Endothelial cell of umbilical vein (primary cell): ENCODE data around the gene POU6F1. TPM values are rescaled to one million over a fixed set of nuclear protein-coding genes. Genes with fewer than 3 reads are reported as not detected.

Experiments
- BruUV-seq: library from RNA; stranded (reverse); fragments of 400-500 nt; replicated peaks from 2 replicates; lab custom pipeline; 2021; lab: Mats Ljungman, UMichigan
- CTCF ChIA-PET: fragments of 300-600, 350-600 bp; sonication (Branson Sonifier 250); formaldehyde crosslinking; loops from one replicate; lab custom pipeline; 2021; ENCODE audit warnings: antibody characterized with exemption, inconsistent platforms; lab: Charles Lee
- POLR2A ChIA-PET: fragments of 300-600, 350-600 bp; sonication (Branson Sonifier 250); formaldehyde crosslinking; loops from one replicate; lab custom pipeline; 2021; ENCODE audit warnings: antibody characterized with exemption, inconsistent platforms; lab: Charles Lee
- DNase-seq: peaks from one replicate; pipeline ENCODE4 v3.0.0-alpha.2; 2011; ENCODE audit warnings: low read depth, low spot score
- FAIRE-seq: peaks from 2 replicates; lab custom pipeline; 2011; peaks lifted over from hg19 to GRCh38; lab: Jason Lieb, UNC
- H2AFZ ChIP-seq: 2 replicates; pipeline ENCODE4 v1.6.0; 2012; ENCODE audit warnings: low read depth, low read length, control low read depth, inconsistent platforms
- H3K27ac ChIP-seq: 2 replicates; pipeline ENCODE4 v1.5.1; 2011; ENCODE audit warnings: low read depth, mild to moderate bottlenecking, control low read depth, low read length, moderate library complexity; ENCODE audit not compliant: insufficient read depth
- H3K27me3 ChIP-seq, 2 experiments: 2 replicates each; pipeline versions ENCODE4 v1.6.0 to v1.6.1; 2011; ENCODE audit warnings: low read length in 2 of 2, mixed read lengths in 1 of 2; ENCODE audit not compliant: control insufficient read depth in 2 of 2, insufficient read depth in 2 of 2
- H3K36me3 ChIP-seq, 2 experiments: 2 replicates in 1 of 2; 3 replicates in 1 of 2; pipeline ENCODE4 v1.5.1; 2011; ENCODE audit warnings: low read length in 2 of 2, mild to moderate bottlenecking in 1 of 2, moderate library complexity in 1 of 2; ENCODE audit not compliant: control insufficient read depth in 2 of 2, insufficient read depth in 2 of 2; ENCODE audit errors: extremely low read depth in 1 of 2
- H3K4me1 ChIP-seq: 3 replicates; pipeline ENCODE4 v1.5.1; 2011; ENCODE audit warnings: mild to moderate bottlenecking, low read length; ENCODE audit not compliant: control insufficient read depth, insufficient read depth; ENCODE audit errors: extremely low read depth
- H3K4me2 ChIP-seq: 2 replicates; pipeline ENCODE4 v1.6.1; 2011; ENCODE audit warnings: low read length, control low read depth, mixed read lengths; ENCODE audit not compliant: insufficient read depth
- H3K4me3 ChIP-seq, 3 experiments: fragments of 200-600 bp in 1 of 3; sonication (generic), shearing (Covaris generic) in 1 of 3; replicated peaks in 1 of 3; 2 replicates each; pipeline ENCODE4 v1.5.1; 2011 to 2016; ENCODE audit warnings: control low read depth in 3 of 3, low read length in 3 of 3, mild to moderate bottlenecking in 2 of 3, inconsistent platforms in 1 of 3, low read depth in 1 of 3, moderate library complexity in 1 of 3; ENCODE audit not compliant: insufficient read depth in 1 of 3
- H3K79me2 ChIP-seq: 2 replicates; pipeline ENCODE4 v1.6.0; 2012; ENCODE audit warnings: low read length, inconsistent platforms; ENCODE audit not compliant: control insufficient read depth, insufficient read depth
- H3K9ac ChIP-seq: replicated peaks from 2 replicates; pipeline ENCODE3; 2011; ENCODE audit warnings: low read length, control low read depth; ENCODE audit not compliant: insufficient read depth; ENCODE audit errors: extremely low read depth
- H3K9me1 ChIP-seq: replicated peaks from 3 replicates; pipeline ENCODE4 v1.6.0; 2011; ENCODE audit warnings: mild to moderate bottlenecking, low read length; ENCODE audit not compliant: control insufficient read depth, insufficient read depth; ENCODE audit errors: extremely low read depth
- H3K9me3 ChIP-seq: replicated peaks from 2 replicates; pipeline ENCODE4 v1.5.1; 2012; ENCODE audit warnings: low read length, inconsistent platforms; ENCODE audit not compliant: control insufficient read depth, insufficient read depth
- H4K20me1 ChIP-seq: replicated peaks from 2 replicates; pipeline ENCODE3; 2011; ENCODE audit warnings: mild to moderate bottlenecking, low read length; ENCODE audit not compliant: control insufficient read depth, insufficient read depth; ENCODE audit errors: extremely low read depth
- CTCF ChIP-seq, 2 donors: IDR thresholded peaks; 1 replicate in 1 of 2; 2 replicates in 1 of 2; pipeline ENCODE4 v1.5.1; 2011; ENCODE audit warnings: low read length in 2 of 2, mild to moderate bottlenecking in 2 of 2, moderate library complexity in 2 of 2, control low read depth in 1 of 2, inconsistent platforms in 1 of 2, low read depth in 1 of 2; ENCODE audit not compliant: insufficient read depth in 1 of 2; ENCODE audit errors: extremely low read depth in 1 of 2
- EZH2 ChIP-seq: IDR thresholded peaks from 2 replicates; pipeline ENCODE4 v1.6.1; 2012; ENCODE audit warnings: borderline replicate concordance, low read depth, mild to moderate bottlenecking, moderate library complexity, low read length, inconsistent platforms; ENCODE audit not compliant: severe bottlenecking
- FOS ChIP-seq: IDR thresholded peaks from 2 replicates; pipeline ENCODE4 v1.6.1; 2011; ENCODE audit warnings: mild to moderate bottlenecking, low read length, moderate library complexity, borderline replicate concordance; ENCODE audit not compliant: insufficient read depth
- GATA2 ChIP-seq: IDR thresholded peaks from 2 replicates; pipeline ENCODE4 v1.7.0; 2011; ENCODE audit warnings: low read depth, mild to moderate bottlenecking, moderate library complexity, mixed read lengths, low read length; ENCODE audit not compliant: insufficient read length, insufficient read depth
- JUN ChIP-seq: IDR thresholded peaks from 2 replicates; pipeline ENCODE4 v1.6.1; 2011; ENCODE audit warnings: borderline replicate concordance, low read depth; ENCODE audit not compliant: insufficient read length, insufficient read depth
- MAX ChIP-seq: IDR thresholded peaks from 2 replicates; pipeline ENCODE4 v1.6.1; 2011; ENCODE audit not compliant: insufficient read depth, insufficient read length
- MYC ChIP-seq: IDR thresholded peaks from one replicate; pipeline ENCODE4 v1.6.1; 2011; ENCODE audit warnings: mild to moderate bottlenecking, low read depth, low read length
- POLR2A ChIP-seq: IDR thresholded peaks from 2 replicates; pipeline ENCODE4 v1.6.1; 2012; ENCODE audit warnings: low read depth, mild to moderate bottlenecking, control low read depth, low read length
- POLR2AphosphoS5 ChIP-seq: IDR thresholded peaks from 2 replicates; pipeline ENCODE4 v1.6.1; 2012; ENCODE audit warnings: low read depth, mild to moderate bottlenecking, control low read depth, low read length, moderate library complexity; ENCODE audit not compliant: insufficient read depth
- dilution Hi-C: fragments of 300-500 bp; cut with MboI; formaldehyde crosslinking; loops from one replicate; pipeline ENCODE4 v1.15.0; 2019; ENCODE audit warnings: low sequenced_read_pairs; ENCODE audit not compliant: extremely low pct_ligation_motif_present
- intact Hi-C: fragments of 100-400 bp; cut with micrococcal nuclease; formaldehyde crosslinking; loops from one replicate; pipeline ENCODE4 v1.10.0; 2022
- polyA plus RNA-seq, 4 experiments: library from polyadenylated mRNA; depleted of rRNA in 3 of 4; stranded (reverse) in 3 of 4; unstranded in 1 of 4; fragments of >200 nt; gene quantifications; 2 replicates each; pipeline versions ENCODE4 v1.2.1 to v1.2.3, GENCODE V29; 2011 to 2012; ENCODE audit warnings: missing spikeins in 1 of 4
- total RNA-seq: library from RNA; stranded (reverse); gene quantifications from 2 replicates; pipeline ENCODE4 v1.2.3, GENCODE V29; 2021

Gene POU6F1
- total and polyA plus RNA-seq, 2 donors (not counting 3 experiments of a cell fraction or from before 2014, with no cell fraction given) = 5.4 to 14.4 TPM

- no peak overlapping the region for H3K4me3 ChIP-seq
- dilution Hi-C loops (no loop called here), intact Hi-C loops (no loop called here)
- no TSS peak for BruUV-seq
- H2AFZ ChIP-seq = no peak overlapping the region
- H3K4me2 ChIP-seq = no peak overlapping the region
- peaks cover 28% of the 10 kb centered on the region for H3K4me1 ChIP-seq
- no peaks in the 10 kb centered on the region for H4K20me1 ChIP-seq
- no peaks in the 10 kb centered on the region for H3K9me3 ChIP-seq
- POLR2A ChIA-PET = interaction anchor here (0.7 kb wide), 1 partner anchor 24 kb away, joined by 4 read pairs; the partner anchor contains the start of gene POU6F1
- no peak overlapping the region for H3K27ac ChIP-seq
- DNase-seq = no peak
- H3K27me3 ChIP-seq = no peaks in the 10 kb centered on the region
- peaks cover 16 to 29% of the 10 kb centered on the region in 2 experiments for H3K36me3 ChIP-seq
- H3K9ac ChIP-seq = no peak overlapping the region
- CTCF ChIA-PET = interaction anchor here (1.6 to 2.5 kb wide), 4 partner anchors 11 to 99 kb away, joined by 3 to 10 read pairs (median 7); partner anchors contain the start of genes POU6F1 and SMAGP
- no peak for FAIRE-seq
- H3K79me2 ChIP-seq = peaks cover 19% of the 10 kb centered on the region
- no peaks in the 10 kb centered on the region for H3K9me1 ChIP-seq
- TF ChIP-seq MAX (no peak), CTCF (IDR thresholded peaks at IDR 0.05; ENCODE audit: extremely low read depth in 1 of 2, insufficient read depth in 1 of 2, low read depth in 1 of 2, low read length in 2 of 2) (no peak), POLR2A (no peak), POLR2AphosphoS5 (no peak), JUN (no peak), MYC (no peak), EZH2 (no peak), FOS (no peak), GATA2 (no peak)
These were observed 24.3 kb upstream of the POU6F1 start for GRCh38 chr12:51242120-51242519.
